H1 (cell line): ENCODE measurements around the gene CTSL. TPM values are rescaled to one million over a fixed set of nuclear protein-coding genes. Genes with fewer than 3 reads are reported as not detected.

Experiments
- CTCF ChIA-PET: fragments of 300-600 bp; sonication (Branson Sonifier 250); formaldehyde crosslinking; loops from one replicate; lab custom pipeline; 2021; ENCODE audit not compliant: partially characterized antibody; lab: Charles Lee
- POLR2A ChIA-PET: fragments of 300-600 bp; sonication (Branson Sonifier 250); formaldehyde crosslinking; loops from one replicate; lab custom pipeline; 2021; ENCODE audit warnings: inconsistent platforms; ENCODE audit not compliant: partially characterized antibody; lab: Charles Lee
- DNase-seq, 2 experiments: peaks; one replicate each; pipeline versions ENCODE4 v3.0.0 to v3.0.0-alpha.2; 2010 to 2022; ENCODE audit warnings: low spot score in 2 of 2, low read depth in 1 of 2, mixed read lengths in 1 of 2
- FAIRE-seq: peaks from 2 replicates; lab custom pipeline; 2011; peaks lifted over from hg19 to GRCh38; lab: Jason Lieb, UNC
- H2AFZ ChIP-seq: 2 replicates; pipeline ENCODE4 v1.8.1; 2012; ENCODE audit warnings: low read length, inconsistent platforms
- H2AK5ac ChIP-seq: 2 replicates; pipeline ENCODE4 v1.6.1; 2013; ENCODE audit warnings: low read depth, low read length
- H2BK120ac ChIP-seq: replicated peaks from 2 replicates; pipeline ENCODE3; 2013; ENCODE audit warnings: low read depth, low read length, inconsistent platforms
- H2BK12ac ChIP-seq: 2 replicates; pipeline ENCODE4 v1.6.1; 2013; ENCODE audit warnings: low read depth, low read length
- H2BK15ac ChIP-seq: 2 replicates; pipeline ENCODE4 v1.6.1; 2013; ENCODE audit warnings: low read length
- H2BK20ac ChIP-seq: 2 replicates; pipeline ENCODE4 v1.6.1; 2013; ENCODE audit warnings: low read length
- H2BK5ac ChIP-seq: 2 replicates; pipeline ENCODE4 v1.6.1; 2013; ENCODE audit warnings: low read depth, low read length
- H3K14ac ChIP-seq: 2 replicates; pipeline ENCODE4 v1.6.1; 2013; ENCODE audit warnings: inconsistent platforms; ENCODE audit not compliant: insufficient read length
- H3K18ac ChIP-seq: 2 replicates; pipeline ENCODE4 v1.6.1; 2013; ENCODE audit warnings: low read length; ENCODE audit errors: extremely low read depth
- H3K23ac ChIP-seq: 2 replicates; pipeline ENCODE4 v1.6.1; 2013; ENCODE audit warnings: inconsistent platforms; ENCODE audit not compliant: insufficient read length
- H3K23me2 ChIP-seq: 2 replicates; pipeline ENCODE4 v1.6.1; 2013; ENCODE audit warnings: low read depth, low read length
- H3K27ac ChIP-seq: 2 replicates; pipeline ENCODE4 v1.6.1; 2011; ENCODE audit warnings: low read depth, low read length, inconsistent platforms
- H3K27me3 ChIP-seq, 4 experiments: replicated peaks in 1 of 4; 1 replicate in 1 of 4; 2 replicates in 3 of 4; pipeline versions ENCODE4 v1.6.1 to v1.8.1; 2011 to 2013; ENCODE audit warnings: low read length in 3 of 4, mild to moderate bottlenecking in 3 of 4, inconsistent platforms in 2 of 4, mixed read lengths in 2 of 4, moderate library complexity in 1 of 4; ENCODE audit not compliant: control insufficient read depth in 3 of 4, insufficient read depth in 3 of 4; ENCODE audit errors: extremely low read depth in 1 of 4
- H3K36me3 ChIP-seq, 4 experiments: 2 replicates each; pipeline versions ENCODE4 v1.6.1 to v1.8.1; 2011 to 2013; ENCODE audit warnings: mild to moderate bottlenecking in 4 of 4, low read length in 3 of 4, moderate library complexity in 2 of 4, control low read depth in 1 of 4, inconsistent platforms in 1 of 4; ENCODE audit not compliant: insufficient read depth in 4 of 4, control insufficient read depth in 2 of 4
- H3K4ac ChIP-seq: replicated peaks from 2 replicates; pipeline ENCODE3; 2013; ENCODE audit warnings: low read length, low read depth, mixed read lengths, inconsistent platforms; ENCODE audit not compliant: insufficient read length
- H3K4me1 ChIP-seq, 4 experiments: replicated peaks in 1 of 4; 1 replicate in 1 of 4; 2 replicates in 3 of 4; pipeline versions ENCODE4 v1.6.1 to v1.8.1; 2011 to 2013; ENCODE audit warnings: low read length in 3 of 4, inconsistent platforms in 2 of 4, mixed read lengths in 1 of 4; ENCODE audit not compliant: insufficient read depth in 4 of 4, control insufficient read depth in 3 of 4
- H3K4me2 ChIP-seq, 2 experiments: 2 replicates each; pipeline versions ENCODE4 v1.6.1 to v1.8.1; 2011 to 2013; ENCODE audit warnings: low read depth in 2 of 2, low read length in 2 of 2, control low read depth in 1 of 2, inconsistent platforms in 1 of 2, mild to moderate bottlenecking in 1 of 2; ENCODE audit not compliant: insufficient read depth in 1 of 2
- H3K4me3 ChIP-seq, 4 experiments: fragments of 200-600, 300-600 bp in 1 of 4; sonication (generic), shearing (Covaris generic), sonication (Bioruptor Twin) in 1 of 4; 2 replicates each; pipeline versions ENCODE4 v1.5.1 to v1.8.1; 2011 to 2016; ENCODE audit warnings: low read length in 4 of 4, low read depth in 3 of 4, control low read depth in 2 of 4, inconsistent platforms in 2 of 4, mild to moderate bottlenecking in 2 of 4, mixed read lengths in 1 of 4, moderate library complexity in 1 of 4; ENCODE audit not compliant: insufficient read depth in 2 of 4; ENCODE audit errors: extremely low read depth in 1 of 4
- H3K56ac ChIP-seq: replicated peaks from 2 replicates; pipeline ENCODE3; 2013; ENCODE audit warnings: low read depth, mild to moderate bottlenecking, mixed read lengths, low read length, inconsistent platforms; ENCODE audit not compliant: insufficient read length
- H3K79me1 ChIP-seq: 2 replicates; pipeline ENCODE4 v1.6.1; 2013; ENCODE audit warnings: low read depth, low read length, control low read depth
- H3K79me2 ChIP-seq, 2 experiments: 2 replicates each; pipeline versions ENCODE4 v1.6.1 to v1.8.1; 2012 to 2013; ENCODE audit warnings: low read length in 2 of 2, mild to moderate bottlenecking in 2 of 2, inconsistent platforms in 1 of 2; ENCODE audit not compliant: insufficient read depth in 2 of 2, control insufficient read depth in 1 of 2
- H3K9ac ChIP-seq, 4 experiments: replicated peaks in 1 of 4; 1 replicate in 1 of 4; 2 replicates in 3 of 4; pipeline versions ENCODE4 v1.6.1 to v1.8.1; 2011 to 2013; ENCODE audit warnings: low read depth in 3 of 4, low read length in 3 of 4, control low read depth in 2 of 4, mild to moderate bottlenecking in 2 of 4, moderate library complexity in 2 of 4, inconsistent platforms in 1 of 4; ENCODE audit errors: extremely low read depth in 1 of 4
- H3K9me3 ChIP-seq, 2 experiments: 2 replicates each; pipeline versions ENCODE4 v1.6.1 to v1.8.1; 2012 to 2013; ENCODE audit warnings: mild to moderate bottlenecking in 2 of 2, moderate library complexity in 2 of 2, control low read depth in 1 of 2, inconsistent platforms in 1 of 2, low read depth in 1 of 2, low read length in 1 of 2, mixed read lengths in 1 of 2; ENCODE audit not compliant: insufficient read depth in 2 of 2
- H4K20me1 ChIP-seq, 2 experiments: replicated peaks in 1 of 2; 2 replicates each; pipeline versions ENCODE3 to v1.8.1; 2011 to 2013; ENCODE audit warnings: inconsistent platforms in 2 of 2, low read length in 2 of 2, mild to moderate bottlenecking in 1 of 2; ENCODE audit not compliant: insufficient read depth in 2 of 2, control insufficient read depth in 1 of 2
- H4K5ac ChIP-seq: 2 replicates; pipeline ENCODE4 v1.6.1; 2013; ENCODE audit warnings: low read length, low read depth, mixed read lengths, inconsistent platforms; ENCODE audit not compliant: insufficient read length
- H4K8ac ChIP-seq: 2 replicates; pipeline ENCODE4 v1.8.0; 2013; ENCODE audit warnings: mild to moderate bottlenecking, moderate library complexity, low read length, inconsistent platforms; ENCODE audit not compliant: insufficient read depth; ENCODE audit errors: extremely low read depth
- H4K91ac ChIP-seq: replicated peaks from 2 replicates; pipeline ENCODE3; 2013; ENCODE audit warnings: low read length, mixed read lengths, inconsistent platforms; ENCODE audit not compliant: insufficient read length
- BCL11A ChIP-seq, 2 experiments: IDR thresholded peaks; one replicate each; pipeline ENCODE4 v1.6.1; 2011; ENCODE audit warnings: low read depth in 2 of 2, low read length in 2 of 2, mild to moderate bottlenecking in 2 of 2
- CBX5 ChIP-seq: fragments of 300-800, 300-1000 bp; sonication (generic); IDR thresholded peaks from 2 replicates; pipeline ENCODE4 v1.7.1; 2016; ENCODE audit warnings: antibody characterized with exemption, low read length, low read depth
- CBX8 ChIP-seq: fragments of 300-800, 300-1000 bp; sonication (generic); IDR thresholded peaks from 2 replicates; pipeline ENCODE4 v1.7.1; 2016; ENCODE audit warnings: low read depth, low read length, borderline replicate concordance
- CHD1 ChIP-seq: IDR thresholded peaks from 2 replicates; pipeline ENCODE4 v1.6.1; 2012; ENCODE audit warnings: low read depth, low read length, improper control_type of control experiment
- EZH2 ChIP-seq: fragments of 200-600 bp; sonication (generic); IDR thresholded peaks from 2 replicates; pipeline ENCODE4 v1.7.1; 2012; ENCODE audit warnings: low read depth, mild to moderate bottlenecking, moderate library complexity, low read length, inconsistent platforms; ENCODE audit not compliant: severe bottlenecking
- JUN ChIP-seq: IDR thresholded peaks from 2 replicates; pipeline ENCODE4 v1.6.1; 2011; ENCODE audit warnings: low read depth, mild to moderate bottlenecking, improper control_type of control experiment, low read length
- MAFK ChIP-seq: IDR thresholded peaks from 2 replicates; pipeline ENCODE4 v1.6.1; 2012; ENCODE audit warnings: low read depth, mild to moderate bottlenecking, improper control_type of control experiment, low read length
- RXRA ChIP-seq: IDR thresholded peaks from 2 replicates; pipeline ENCODE4 v1.6.1; 2011; ENCODE audit warnings: low read depth, mild to moderate bottlenecking, low read length, moderate library complexity; ENCODE audit not compliant: insufficient read depth
- SIX5 ChIP-seq: IDR thresholded peaks from 2 replicates; pipeline ENCODE4 v1.6.1; 2011; ENCODE audit warnings: mild to moderate bottlenecking, low read depth, low read length
- SUZ12 ChIP-seq: fragments of 200-600 bp; sonication (generic); IDR thresholded peaks from 2 replicates; pipeline ENCODE4 v1.6.1; 2012; ENCODE audit warnings: mild to moderate bottlenecking, inconsistent platforms, low read length, moderate library complexity, mixed read lengths
- WGBS, 2 experiments: shearing (Covaris generic) in 1 of 2; methylation state at CpG; one replicate each; pipeline versions ENCODE4 v1.1.6 to v1.1.7; 2013 to 2015; ENCODE audit warnings: low lambda C conversion rate in 2 of 2, mixed read lengths in 2 of 2, inconsistent platforms in 1 of 2, low coverage in 1 of 2, missing lambda C conversion rate in 1 of 2; ENCODE audit not compliant: insufficient replicate concordance in 2 of 2, insufficient coverage in 1 of 2, insufficient read length in 1 of 2; ENCODE audit errors: extremely low coverage in 1 of 2, missing lambda C conversion rate in 1 of 2; 5-methylcytosine and 5-hydroxymethylcytosine counted together
- polyA plus RNA-seq, 7 experiments: library from polyadenylated mRNA; depleted of rRNA in 3 of 7; stranded (reverse) in 5 of 7; unstranded in 2 of 7; fragments of >200 nt in 5 of 7; fragments of 200-250 nt in 2 of 7; gene quantifications; 1 replicate in 5 of 7; 2 replicates in 1 of 7; 4 replicates in 1 of 7; pipeline versions ENCODE4 v1.2.1 to v1.2.3, GENCODE V29; 2011 to 2013; ENCODE audit warnings: missing spikeins in 2 of 7, mixed read lengths in 2 of 7
- total RNA-seq: library from RNA; stranded (reverse); fragmentation: NEBNext Ultra II Directional; extraction: Animal tissue kit (Norgen Biotek cat#: 25700); gene quantifications from 2 replicates; pipeline ENCODE4 v1.2.1, GENCODE V29; 2021
- TF ChIP-seq, protein P1 (sequence below): IDR thresholded peaks from 2 replicates; pipeline ENCODE4 v1.6.1; 2012; ENCODE audit warnings: inconsistent platforms

The CTSL gene
- total and polyA plus RNA-seq, 2 of the 8 experiments (the other 6 are each of a cell fraction or from before 2014, with no cell fraction given), result 34.2 to 38.2 TPM

DNA sequence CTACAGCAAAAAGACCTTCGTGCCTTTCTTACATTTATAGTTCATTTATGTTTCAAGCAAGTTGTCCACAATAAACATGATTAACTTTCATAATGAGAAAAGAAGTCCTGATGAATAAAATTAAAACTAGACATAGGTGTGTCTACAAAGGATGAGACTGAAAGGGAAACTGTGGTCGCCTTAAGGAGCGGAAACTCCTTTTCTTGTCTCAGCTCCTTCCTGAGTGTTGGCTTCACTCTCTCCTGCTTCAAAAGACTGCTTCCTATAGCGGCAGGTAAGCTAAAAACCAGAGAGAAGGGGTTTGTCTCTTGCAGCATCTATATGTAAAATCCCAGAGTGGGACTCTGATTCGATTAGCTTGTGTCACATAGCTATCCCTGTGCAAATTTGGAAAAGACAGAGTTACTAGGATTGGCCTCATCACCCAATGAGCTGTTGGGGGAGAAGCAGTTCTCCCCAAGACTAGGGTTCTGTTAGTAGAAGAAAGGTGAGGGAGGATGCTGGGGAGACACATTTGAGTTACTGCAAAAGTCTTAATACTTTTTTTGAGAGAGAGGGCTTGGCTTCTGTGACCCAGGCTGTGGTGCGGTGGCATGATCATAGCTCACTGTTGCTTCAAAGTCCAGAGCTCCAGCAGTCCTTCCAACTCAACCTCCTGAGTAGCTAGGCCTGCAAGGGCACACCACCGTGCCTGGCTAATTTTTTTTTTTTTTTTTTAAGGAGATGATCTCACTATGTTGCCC is 16.8 kb upstream of the CTSL start:
- Histone ChIP-seq H3K18ac (no peak overlapping the region), H3K9ac (no peak overlapping the region), H3K27me3 (no peaks in the 10 kb centered on the region), H3K4me3 (no peak overlapping the region), H3K23me2 (peaks cover 6% of the 10 kb centered on the region; the same call in 1 of the 2 replicates), H3K79me1 (no peaks in the 10 kb centered on the region), H2BK15ac (no peak overlapping the region), H3K4me1 (no peaks in the 10 kb centered on the region; a peak in 2 of 7 replicates), H3K36me3 (peaks cover 15 to 34% (median 27%) of the 10 kb centered on the region in 4 experiments), H3K4ac (no peak overlapping the region), H3K27ac (no peak overlapping the region), H2AK5ac (no peak overlapping the region), H3K23ac (no peak overlapping the region), H2AFZ (no peak overlapping the region), H4K5ac (no peak overlapping the region), H4K91ac (no peak overlapping the region), H2BK12ac (no peak overlapping the region), H3K4me2 (no peak overlapping the region), H4K20me1 (peaks cover 0 to 5% of the 10 kb centered on the region in 2 experiments), H2BK20ac (no peak overlapping the region), H3K56ac (no peak overlapping the region), H4K8ac (no peak overlapping the region), H3K14ac (no peak overlapping the region), H3K9me3 (no peaks in the 10 kb centered on the region), H2BK120ac (no peak overlapping the region), H2BK5ac (no peak overlapping the region), H3K79me2 (no peaks in the 10 kb centered on the region)
- 92% methylated on average over 7 of the region's 7 CpGs; no CpG with 5 or more reads in 1 of the 2 experiments for WGBS, 2 experiments
- CTCF ChIA-PET, result interaction anchor here (0.6 to 2.9 kb wide), 4 partner anchors 21 to 125 kb away, joined by 3 to 15 read pairs (median 6); no protein-coding TSS in a partner anchor
- FAIRE-seq (no peak), DNase-seq (no peak)
- POLR2A ChIA-PET, result no interaction called here
- TF ChIP-seq SUZ12 (no peak), MAFK (no peak), EZH2 (no peak), RXRA (no peak), CBX8 (no peak), BCL11A (IDR thresholded peaks at IDR 0.05; ENCODE audit: low read depth in 2 of 2, low read length in 2 of 2) (no peak), JUN (no peak), CHD1 (no peak), CBX5 (no peak), SIX5 (no peak)
- TF ChIP-seq, protein P1, sequence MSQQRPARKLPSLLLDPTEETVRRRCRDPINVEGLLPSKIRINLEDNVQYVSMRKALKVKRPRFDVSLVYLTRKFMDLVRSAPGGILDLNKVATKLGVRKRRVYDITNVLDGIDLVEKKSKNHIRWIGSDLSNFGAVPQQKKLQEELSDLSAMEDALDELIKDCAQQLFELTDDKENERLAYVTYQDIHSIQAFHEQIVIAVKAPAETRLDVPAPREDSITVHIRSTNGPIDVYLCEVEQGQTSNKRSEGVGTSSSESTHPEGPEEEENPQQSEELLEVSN, result no peak
